ENCODE results near the gene TCTN1.
"Not testable (repeated sequence)": the region's sequence is repeated elsewhere in the genome, so short reads cannot be mapped to it uniquely, and the experiment has no call there.

The TCTN1 gene

DNA sequence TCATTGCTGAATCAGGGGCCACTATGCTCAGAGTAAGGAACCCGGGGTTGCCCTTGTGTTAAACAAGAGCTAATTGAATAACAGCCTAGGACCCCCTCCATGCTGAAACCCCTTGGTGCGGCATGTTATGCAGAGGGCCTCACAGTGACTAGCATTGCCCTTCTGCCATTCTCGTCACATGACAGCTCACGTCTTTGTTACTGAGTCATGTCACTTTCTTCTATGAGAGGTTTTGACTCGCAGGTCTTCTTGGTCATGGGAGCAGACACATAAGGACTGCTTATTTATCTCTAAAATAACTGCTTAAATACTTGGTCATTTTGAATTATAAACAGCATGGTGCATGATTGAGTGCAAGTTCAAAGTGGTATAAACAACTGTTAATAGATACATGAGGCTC is 24.9 kb downstream of the TCTN1 start:
- DNase-seq (ENCODE audit: low spot score) = no peak

DNA sequence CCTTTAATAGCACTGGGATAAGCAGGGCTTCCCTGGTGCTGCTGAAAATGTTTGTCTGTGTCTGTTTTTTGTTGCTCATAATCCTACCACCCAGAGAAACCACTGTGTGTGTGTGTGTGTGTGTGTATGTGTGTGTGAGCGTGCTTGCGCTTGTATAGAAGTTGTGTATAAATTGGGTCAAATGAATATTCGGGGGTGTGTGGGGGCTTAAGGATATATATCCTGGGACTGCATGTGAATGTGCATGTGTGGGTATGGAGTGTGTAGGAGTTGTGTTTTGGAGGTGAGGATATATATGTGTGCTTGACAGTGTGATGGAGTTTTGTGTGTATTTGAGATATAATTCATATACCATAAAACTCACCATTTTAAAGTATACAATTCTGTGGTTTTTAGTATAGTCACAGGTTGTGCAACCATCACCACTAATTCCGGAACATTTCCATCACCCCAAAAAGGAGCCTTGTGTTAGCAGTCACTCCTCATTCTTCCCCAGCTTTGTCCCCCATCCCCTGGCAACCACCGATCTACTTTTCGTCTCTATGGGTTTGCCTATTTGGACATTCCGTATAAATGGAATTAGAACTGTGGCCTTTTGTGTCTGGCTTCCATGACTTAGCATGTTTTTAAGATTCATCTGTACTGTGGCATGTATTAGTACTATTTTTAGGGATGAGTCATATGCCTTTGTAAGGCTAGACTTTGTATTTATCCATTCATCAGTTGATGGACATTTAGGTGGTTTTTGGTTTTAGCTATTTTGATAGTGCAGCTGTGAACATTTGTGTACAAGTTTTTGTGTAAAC is 25.6 kb downstream of the TCTN1 start:
- DNase-seq (ENCODE audit: low spot score) = no peak

DNA sequence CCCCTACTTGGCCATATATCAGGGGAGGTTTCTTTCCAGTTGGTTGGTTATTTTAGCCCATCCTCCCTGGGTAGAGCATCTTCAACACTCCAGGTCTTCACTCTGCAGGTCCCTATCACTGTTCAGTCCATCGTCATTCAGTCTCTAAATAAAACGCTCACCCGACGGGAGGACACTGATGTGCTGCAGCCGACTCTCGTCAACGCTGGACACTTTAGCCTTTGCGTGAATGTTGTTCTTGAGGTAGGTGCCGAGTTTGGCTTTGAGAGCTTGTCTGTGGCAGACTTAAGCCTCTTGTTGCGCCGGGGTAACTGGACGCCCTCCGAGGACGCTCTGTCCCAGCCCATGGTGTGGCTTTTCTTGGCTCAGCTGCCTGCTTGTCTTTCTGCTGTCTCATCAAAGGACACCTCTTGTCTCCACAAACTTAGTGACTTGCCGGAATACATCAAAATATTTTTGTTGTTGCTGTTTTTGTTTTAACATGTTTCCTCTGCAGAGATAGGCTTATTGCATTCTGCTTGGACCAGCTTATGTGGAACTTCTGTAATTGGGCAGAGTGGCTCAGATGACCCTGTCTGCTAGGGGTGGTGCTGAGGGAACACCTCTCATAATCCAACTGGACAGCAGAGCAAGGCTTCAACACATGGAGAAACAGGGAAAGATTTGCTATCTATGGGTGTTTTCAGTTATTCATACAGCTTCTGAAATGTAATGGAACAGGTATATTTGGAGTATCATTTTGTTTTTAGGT is 26.5 kb downstream of the TCTN1 start:
- DNase-seq (ENCODE audit: low spot score) = no peak

DNA sequence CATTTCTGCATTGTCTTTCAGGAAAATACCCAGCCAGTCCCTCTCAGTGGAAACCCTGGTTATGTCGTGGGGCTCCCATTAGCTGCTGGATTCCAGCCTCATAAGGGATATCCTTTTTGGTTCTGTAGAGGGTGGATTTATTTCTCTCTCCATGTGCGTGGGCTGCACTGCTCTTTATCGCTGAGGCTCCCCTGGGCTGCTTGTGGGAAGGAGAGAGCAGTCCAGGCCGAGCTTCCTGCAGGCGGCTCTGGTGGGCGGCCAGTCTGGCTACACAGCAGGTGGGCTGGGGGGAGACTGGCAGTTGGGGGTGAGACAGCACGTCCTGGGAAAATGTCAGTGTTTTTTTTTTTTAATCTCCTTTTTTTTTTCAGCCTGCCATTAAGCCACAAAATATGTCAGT is 27.6 kb downstream of the TCTN1 start:
- no peak for DNase-seq (ENCODE audit: low spot score)

DNA sequence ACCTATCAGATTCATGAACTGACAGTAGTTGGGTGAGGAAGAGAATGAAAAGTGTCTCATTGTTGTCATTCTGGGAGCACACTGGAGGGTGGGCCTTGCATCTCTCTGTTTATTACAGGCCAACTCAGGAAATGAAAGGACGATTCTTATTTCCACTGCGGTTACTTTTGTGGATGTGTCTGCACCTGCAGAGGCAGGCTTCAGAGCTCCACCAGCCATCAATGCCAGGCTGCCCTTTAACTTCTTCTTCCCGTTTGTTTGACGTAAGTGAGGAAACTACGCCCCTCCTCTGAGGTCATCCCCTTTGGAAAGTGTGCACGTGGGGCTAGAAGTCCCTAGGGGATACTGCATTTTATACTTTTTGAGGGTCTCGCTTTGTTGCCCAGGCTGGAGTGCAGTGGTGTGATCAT is 33.7 kb downstream of the TCTN1 start:
- DNase-seq (ENCODE audit: low spot score) = no peak

DNA sequence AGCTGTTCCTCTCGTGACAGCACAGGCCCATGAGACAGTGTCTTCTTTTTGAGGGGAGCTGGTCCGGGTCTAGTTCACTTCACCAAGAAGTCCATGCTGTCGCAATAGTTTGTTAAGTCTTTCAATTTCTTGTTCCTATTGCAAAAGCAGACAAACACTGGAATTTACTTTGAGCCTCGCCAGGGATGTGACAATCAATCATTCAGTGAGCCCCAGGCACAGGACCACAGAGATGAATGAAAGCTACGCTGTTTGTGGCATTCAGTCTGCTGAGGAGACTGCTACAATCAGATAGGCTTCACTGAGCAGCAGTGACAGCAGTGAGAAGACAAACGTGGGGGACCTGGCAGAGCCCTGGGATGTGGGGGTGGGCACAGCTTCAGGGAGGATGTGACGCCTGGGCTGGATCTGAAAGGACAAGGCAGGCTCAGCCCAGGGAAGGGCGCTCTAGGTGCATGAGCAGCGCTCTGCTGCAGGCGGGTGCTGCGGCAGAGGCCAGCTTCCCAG is 35.5 kb downstream of the TCTN1 start:
- no peak for DNase-seq (ENCODE audit: low spot score)

DNA sequence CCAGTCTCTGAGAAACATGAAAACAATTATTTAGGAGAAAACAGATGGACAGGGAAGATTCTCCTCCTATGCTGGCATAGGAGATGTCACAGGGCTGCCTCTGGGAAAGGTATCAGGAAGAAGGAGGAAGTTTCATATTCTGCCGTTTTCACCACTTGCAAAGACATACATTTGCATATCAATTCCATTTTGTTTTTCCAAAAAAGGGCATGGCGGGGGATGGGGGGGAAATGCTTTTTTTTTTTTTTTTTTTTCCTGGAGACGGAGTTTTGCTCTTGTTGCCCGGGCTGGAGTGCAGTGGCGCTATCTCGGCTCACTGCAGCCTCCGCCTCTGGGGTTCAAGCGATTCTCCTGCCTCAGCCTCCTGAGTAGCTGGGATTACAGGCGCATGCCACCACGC is 40.3 kb downstream of the TCTN1 start:
- DNase-seq (ENCODE audit: low spot score) = not testable (repeated sequence)

DNA sequence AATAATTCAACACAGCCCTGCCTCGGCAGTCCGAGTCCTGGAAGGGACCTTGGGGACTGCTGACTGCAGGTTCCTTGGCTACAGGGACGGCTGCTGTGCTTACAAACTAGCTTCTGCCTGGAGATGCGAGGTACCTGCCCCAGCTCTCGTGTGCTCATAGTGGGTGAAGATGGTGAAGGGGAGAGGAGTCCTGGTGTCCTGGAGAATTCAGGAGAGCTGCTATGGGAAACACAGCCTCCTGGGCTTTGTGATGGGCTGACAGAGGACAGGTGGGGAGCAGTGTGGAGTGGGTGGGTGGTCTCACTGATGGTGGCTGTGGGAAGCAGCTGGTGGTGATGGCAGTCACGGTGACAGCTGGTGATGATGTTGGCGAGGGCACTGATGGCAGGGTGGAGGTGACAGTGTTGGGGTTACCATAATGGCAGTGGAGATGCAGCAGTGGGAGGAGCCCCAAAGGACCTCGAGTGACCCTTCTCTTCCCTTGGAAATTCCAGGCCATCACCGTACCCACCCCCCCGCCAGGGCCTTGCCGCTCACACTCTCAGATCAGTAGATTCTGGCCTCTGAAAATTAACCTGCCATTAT is 42.2 kb downstream of the TCTN1 start:
- DNase-seq (ENCODE audit: low spot score) = no peak

DNA sequence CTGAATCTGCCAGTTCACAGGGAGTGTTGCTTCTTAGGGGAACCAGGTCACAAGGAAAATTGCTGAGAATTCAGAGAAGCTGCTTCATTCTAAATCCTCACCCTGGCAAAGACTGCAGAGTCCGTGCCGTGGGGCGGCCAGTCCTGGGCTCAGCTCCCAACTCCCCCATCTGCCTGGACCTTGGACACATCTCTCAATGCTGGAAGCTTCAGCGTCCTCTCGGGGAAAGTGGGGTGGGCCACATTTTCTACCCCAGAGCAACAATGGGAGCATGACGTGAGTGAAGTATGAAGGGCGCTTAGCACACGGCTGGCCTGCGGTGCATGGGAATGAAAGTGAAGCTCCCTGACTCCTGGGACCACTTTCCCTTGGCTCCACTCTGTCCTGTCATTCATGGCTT is 43.8 kb downstream of the TCTN1 start:
- DNase-seq (ENCODE audit: low spot score) = no peak

DNA sequence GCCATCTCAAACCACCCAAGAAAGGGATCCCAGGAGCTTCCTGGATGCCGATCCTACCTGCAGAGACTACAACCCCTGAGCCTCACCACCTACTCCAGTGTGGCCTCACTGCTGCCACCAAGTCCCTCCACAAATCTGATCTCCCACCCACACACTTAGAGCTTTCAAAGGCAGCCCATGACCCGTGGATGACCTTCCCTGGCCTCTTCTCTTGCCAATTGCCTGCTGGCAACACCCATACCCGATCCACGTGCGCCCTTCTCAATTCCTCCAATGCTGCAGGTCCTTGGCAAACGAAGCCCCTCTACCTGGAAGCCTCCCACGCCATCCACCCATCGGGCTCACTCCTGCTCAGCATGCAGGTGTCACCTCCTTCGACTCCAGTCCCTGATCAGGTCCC is 44.3 kb downstream of the TCTN1 start:
- no peak for DNase-seq (ENCODE audit: low spot score)

DNA sequence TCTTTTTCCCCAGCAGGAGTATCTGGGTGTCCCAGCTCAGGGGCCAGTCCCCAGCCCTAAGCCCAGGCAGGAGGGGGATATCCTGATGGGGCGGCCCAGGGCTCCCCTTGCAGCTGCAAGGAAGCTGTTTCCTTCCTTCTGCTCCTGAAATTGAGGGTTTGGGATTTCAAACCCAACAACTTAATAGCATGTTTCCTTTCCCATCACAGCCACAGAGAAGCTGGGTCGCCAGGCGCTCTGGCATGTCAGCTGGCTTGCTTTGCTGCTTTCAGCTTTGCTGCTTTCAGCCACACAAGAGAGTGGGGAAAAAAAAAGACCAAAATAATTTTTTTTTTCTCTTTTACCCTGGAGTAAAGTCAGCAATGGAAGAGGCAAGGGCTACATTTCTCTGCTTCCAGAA is 44.9 kb downstream of the TCTN1 start:
- no peak for DNase-seq (ENCODE audit: low spot score)

DNA sequence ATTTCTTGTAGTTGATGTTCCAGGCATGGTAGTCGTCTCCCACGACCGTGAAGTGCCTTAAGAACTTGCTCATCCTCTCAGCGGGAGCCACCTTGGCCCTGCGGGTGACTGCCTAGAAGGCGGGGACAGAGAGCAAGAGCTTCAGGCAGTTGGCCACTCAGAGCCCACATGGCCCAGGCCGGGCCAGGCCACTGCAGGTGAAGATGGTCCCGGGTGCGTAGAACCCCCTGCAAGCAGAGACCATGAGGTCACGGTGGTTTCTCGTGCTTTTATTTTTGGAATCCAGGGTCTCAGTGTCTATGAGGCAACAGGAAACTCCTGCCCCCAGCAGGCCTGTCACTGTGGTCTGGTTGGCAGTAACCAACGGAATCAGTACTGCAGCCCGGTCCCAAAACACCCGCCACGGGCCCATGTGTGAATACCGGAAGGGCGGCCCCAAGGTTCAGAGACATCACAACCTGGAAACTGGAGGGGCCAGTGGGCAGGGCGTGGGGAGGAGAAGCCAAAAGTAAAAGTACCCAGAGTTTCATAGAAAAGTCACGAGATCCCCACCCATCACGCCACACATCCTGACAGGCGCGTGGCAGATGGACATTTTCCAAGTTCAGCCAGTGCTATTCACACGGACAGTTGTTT is 47.5 kb downstream of the TCTN1 start:
- no peak for DNase-seq (ENCODE audit: low spot score)

DNA sequence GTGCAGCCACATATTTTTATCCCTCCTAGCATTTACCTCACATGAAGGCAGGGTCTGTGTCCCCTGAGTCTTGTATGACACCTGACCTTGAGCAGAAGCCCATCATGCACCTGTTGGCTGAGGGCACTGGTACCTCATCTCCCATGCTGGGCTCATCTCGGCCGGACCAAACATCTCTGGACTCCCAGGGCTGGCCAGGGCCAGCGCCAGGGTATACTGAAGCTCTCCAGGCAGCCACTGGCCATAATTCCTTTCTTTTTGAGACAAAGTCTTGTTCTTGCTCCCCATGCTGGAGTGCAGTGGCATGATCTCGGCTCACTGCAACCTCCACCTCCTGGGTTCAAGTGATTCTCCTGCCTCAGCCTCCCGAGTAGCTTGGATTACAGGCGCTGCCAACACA is 53.0 kb downstream of the TCTN1 start:
- DNase-seq (ENCODE audit: low spot score) = no peak

DNA sequence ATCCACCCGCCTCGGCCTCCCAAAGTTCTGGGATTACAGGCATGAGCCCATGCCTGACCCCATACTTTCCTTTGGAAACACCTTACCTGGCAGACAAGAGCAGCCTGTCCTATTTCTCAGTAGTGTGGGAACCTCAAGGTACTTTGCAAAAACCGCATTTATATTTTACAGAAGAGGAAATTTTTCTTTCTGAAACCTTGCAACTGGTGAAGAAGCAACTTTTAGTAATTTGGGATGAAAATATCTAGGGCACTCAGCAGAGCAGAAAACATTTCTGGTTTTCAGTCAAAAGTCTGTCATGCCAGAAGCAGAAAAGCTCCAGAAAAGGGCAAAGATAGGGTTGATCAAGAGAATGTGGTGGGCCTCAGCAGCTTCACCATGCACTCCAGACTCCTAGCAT is 53.7 kb downstream of the TCTN1 start:
- DNase-seq (ENCODE audit: low spot score) = no peak

DNA sequence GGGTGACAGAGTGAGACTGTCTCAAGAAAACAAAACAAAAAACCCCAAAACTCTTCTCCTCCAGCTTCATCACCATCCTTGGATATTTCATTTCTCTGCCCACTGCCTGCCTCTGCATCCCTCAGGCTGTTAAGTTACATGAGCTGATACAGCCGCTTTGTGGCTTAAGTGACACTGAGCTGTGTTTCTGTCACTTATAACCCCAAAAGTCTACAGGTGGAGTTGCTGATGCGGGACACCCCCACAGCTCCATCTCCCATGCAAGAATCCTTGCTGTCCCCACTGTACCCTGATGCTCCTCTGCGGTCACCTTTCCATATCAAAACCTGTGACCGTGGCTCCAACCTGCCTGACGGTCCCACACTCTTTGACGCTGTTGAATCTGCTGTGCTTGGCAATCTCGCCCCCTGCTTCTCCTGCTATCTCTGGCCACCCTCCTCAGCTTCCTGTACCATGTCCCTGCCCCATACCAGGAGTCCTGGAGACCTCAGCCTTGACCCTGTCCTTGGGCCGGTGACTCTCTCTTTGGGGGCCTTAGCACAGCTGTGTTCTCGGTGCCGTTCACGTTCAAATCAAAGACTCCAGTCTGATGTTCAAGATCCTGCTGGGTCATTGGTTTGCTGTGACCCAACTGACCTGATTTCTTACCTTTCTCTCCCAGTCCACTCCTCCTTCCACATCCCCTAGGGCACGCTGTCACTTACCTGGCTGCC is 54.7 kb downstream of the TCTN1 start:
- DNase-seq (ENCODE audit: low spot score) = no peak

DNA sequence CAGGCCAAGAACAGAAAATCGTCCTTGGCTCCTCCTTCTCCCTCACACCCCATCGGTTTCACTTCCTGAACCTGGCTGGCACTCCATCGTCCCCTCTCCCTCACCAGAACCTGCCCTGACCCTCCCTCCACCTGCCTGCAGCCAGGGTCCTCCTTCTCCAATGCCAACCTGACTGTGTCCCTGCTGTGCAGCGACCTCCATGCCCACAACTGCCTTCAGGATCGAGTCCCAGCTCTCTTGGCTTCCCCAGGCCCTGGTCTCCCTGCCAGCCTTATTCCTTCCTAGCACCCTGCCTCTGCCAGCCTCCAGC is 55.2 kb downstream of the TCTN1 start:
- no peak for DNase-seq (ENCODE audit: low spot score)

DNA sequence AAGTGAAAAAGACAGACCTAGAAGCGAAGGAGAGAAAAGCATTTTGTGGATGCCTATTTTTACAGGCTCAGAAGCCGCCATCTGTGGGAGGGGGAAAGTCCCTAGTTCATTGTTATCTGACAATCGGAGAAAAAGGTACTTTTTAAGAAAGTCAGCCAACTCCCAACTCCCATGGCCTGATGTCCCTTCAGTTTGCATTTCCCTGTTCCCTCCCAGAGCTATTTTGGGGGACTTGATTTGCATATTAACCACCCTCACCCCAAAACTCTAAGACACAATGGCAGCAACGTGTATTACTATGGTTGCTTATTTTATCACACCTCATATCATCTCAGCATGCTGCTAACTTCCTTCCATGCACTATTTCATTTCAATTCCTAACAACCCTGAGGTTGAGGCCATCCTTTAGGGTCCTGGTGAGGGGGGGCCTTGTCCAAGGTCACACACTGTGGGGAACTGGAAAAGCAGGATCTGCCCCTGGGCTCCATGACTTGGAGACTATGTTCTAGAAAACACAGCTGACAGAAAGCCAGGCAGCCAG is 56.3 kb downstream of the TCTN1 start:
- no peak for DNase-seq (ENCODE audit: low spot score)

DNA sequence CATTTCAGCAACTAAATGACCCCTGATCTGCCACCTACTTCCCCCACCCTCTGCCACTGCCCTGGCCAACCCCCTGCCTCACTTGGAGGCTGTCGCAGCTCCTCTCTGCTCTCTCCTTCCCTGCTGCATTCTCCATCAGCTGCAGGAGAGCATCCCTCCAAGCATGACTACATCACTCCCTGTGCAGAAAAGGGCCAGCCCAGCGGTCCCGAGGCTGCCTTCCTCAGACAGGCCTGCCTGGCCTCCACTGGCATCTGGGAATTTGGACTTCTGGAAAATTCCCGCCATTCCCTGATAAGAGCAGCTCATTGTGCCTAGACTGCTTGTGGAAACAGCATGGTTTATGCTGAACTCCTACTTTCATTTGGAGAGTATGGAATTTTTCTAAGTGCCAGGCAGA is 62.2 kb downstream of the TCTN1 start:
- DNase-seq (ENCODE audit: low spot score) = no peak

DNA sequence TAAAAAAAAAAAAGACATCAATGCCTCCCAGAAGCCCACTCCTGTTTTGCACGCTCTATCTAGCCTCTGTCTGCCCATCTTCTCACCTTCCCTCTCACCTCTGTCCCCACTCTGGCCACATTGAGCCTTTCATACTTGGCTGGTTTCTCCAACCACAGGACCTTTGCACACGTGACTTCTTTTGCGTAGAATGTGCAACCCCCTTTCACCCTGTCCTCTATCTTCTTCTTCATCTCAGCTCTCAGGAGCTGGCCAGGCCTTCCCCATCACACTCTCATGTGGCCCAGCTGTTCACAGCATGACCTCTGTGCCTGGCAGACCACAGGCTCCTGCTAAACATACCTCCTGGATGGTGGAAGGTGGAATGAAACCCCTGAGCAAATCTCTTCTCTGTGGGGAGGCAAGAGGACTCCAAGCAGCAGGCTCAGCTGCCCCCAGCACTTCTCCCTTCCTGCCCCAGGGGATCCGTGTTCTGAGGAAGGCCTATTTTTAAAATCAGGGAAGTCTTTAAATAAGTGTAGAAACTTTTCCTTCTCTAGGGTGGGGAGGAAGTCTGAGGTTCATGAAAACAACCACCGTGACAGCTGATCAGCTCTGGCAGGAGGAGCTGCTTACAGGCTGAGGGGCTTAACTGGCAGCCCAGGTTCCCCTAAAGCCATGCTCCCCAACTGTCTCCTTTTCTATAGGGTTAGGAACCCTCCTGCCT is 63.4 kb downstream of the TCTN1 start:
- DNase-seq (ENCODE audit: low spot score) = no peak

DNA sequence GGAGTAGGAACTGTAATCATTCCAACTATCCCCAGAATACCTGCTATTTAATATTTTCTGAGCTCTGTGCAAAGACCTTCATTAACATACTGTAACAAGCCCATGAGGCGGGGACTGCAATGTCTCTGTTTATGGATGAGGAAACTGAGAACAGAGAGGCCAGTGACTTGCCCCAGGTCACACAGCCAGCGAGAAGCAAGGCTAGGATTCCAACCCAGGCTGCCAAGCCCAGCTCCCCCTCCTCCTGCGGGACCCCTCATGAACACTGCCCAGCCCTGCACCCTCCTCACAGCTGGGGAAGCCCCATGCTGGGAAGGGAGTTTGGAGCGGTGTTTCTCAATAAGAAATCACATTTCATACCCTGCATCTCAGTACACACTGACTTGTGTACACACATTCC is 64.1 kb downstream of the TCTN1 start:
- DNase-seq (ENCODE audit: low spot score) = no peak

DNA sequence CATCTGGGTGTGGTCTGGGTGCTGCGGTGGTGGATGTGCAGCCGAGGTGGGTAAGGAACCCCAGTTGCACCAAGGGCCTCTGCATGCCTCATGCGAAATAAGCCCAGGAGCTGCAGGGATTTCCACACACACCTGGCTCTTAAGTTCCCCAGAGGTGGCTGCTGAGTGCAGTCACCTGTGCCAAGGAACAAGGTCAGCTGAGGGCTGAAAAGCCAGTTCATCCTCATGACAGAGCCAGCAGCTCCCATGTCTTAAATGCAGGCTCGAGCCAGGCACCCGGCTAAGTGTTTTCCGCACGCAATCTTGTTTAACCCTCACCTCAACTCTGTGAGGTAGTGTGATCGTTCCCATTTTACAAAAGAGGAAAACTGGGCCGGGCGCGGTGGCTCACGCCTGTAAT is 65.3 kb downstream of the TCTN1 start:
- DNase-seq (ENCODE audit: low spot score) = no peak

All from SK-N-DZ (cell line).